ENCODE measurements around the gene ADRA2B. TPM values are rescaled to one million over a fixed set of nuclear protein-coding genes. Genes with fewer than 3 reads are reported as not detected.
"Not testable (repeated sequence)": the region's sequence is repeated elsewhere in the genome, so short reads cannot be mapped to it uniquely, and the experiment has no call there.

Gene ADRA2B
- polyA plus RNA-seq, 3 donors = 2.5 to 5.3 (median 3.8) TPM

- no peak for DNase-seq (ENCODE audit: low read depth in 3 of 3, low spot score in 2 of 3)
Measured at GRCh38 chr2:96091141-96091710, 25.1 kb downstream of the ADRA2B start.

- DNase-seq (ENCODE audit: low read depth in 3 of 3, low spot score in 2 of 3) = no peak
Measured at GRCh38 chr2:96090196-96090926, 26.0 kb downstream of the ADRA2B start.

- DNase-seq (ENCODE audit: low read depth in 3 of 3, low spot score in 2 of 3) = no peak
Measured at GRCh38 chr2:96089356-96090195, 26.8 kb downstream of the ADRA2B start.

GRCh38 chr2:96088340-96089335, 27.7 kb downstream of the ADRA2B start:
- DNase-seq (ENCODE audit: low read depth in 3 of 3, low spot score in 2 of 3) = no peak

- no peak for DNase-seq (ENCODE audit: low read depth in 3 of 3, low spot score in 2 of 3)
Measured at GRCh38 chr2:96087130-96087529, 29.2 kb downstream of the ADRA2B start.

GRCh38 chr2:96085541-96086355, 30.6 kb downstream of the ADRA2B start:
- no peak for DNase-seq (ENCODE audit: low read depth in 3 of 3, low spot score in 2 of 3)

GRCh38 chr2:96084858-96085518, 31.4 kb downstream of the ADRA2B start:
- DNase-seq (ENCODE audit: low read depth in 3 of 3, low spot score in 2 of 3) = not testable (repeated sequence)

GRCh38 chr2:96083989-96084857, 32.1 kb downstream of the ADRA2B start:
- no peak for DNase-seq (ENCODE audit: low read depth in 3 of 3, low spot score in 2 of 3)

GRCh38 chr2:96083064-96083939, 33.1 kb downstream of the ADRA2B start:
- DNase-seq (ENCODE audit: low read depth in 3 of 3, low spot score in 2 of 3) = no peak

- no peak for DNase-seq (ENCODE audit: low read depth in 3 of 3, low spot score in 2 of 3)
Measured at GRCh38 chr2:96082211-96083063, 33.9 kb downstream of the ADRA2B start.

GRCh38 chr2:96081042-96081441, 35.3 kb downstream of the ADRA2B start:
- DNase-seq (ENCODE audit: low read depth in 3 of 3, low spot score in 2 of 3) = no peak

- no peak for DNase-seq (ENCODE audit: low read depth in 3 of 3, low spot score in 2 of 3)
Measured at GRCh38 chr2:96075199-96075771, 41.1 kb downstream of the ADRA2B start.

- no peak for DNase-seq (ENCODE audit: low read depth in 3 of 3, low spot score in 2 of 3)
Measured at GRCh38 chr2:96074156-96074555, 42.2 kb downstream of the ADRA2B start.

- DNase-seq (ENCODE audit: low read depth in 3 of 3, low spot score in 2 of 3) = no peak
Measured at GRCh38 chr2:96073170-96073775, 43.1 kb downstream of the ADRA2B start.

GRCh38 chr2:96072746-96073145, 43.6 kb downstream of the ADRA2B start:
- no peak for DNase-seq (ENCODE audit: low read depth in 3 of 3, low spot score in 2 of 3)
